Heart left ventricle (tissue), 16 donors: Measurements from ENCODE around the gene DNAJC3. TPM values are rescaled to one million over a fixed set of nuclear protein-coding genes. Genes with fewer than 3 reads are reported as not detected.

Experiments used
- ATAC-seq, 4 donors: fragments of 200-7000 bp; cut with Tn5 transposase; one replicate each; pipeline ENCODE4 v1.9.1; 2020 to 2022; ENCODE audit warnings: moderate library complexity in 4 of 4, mild to moderate bottlenecking in 3 of 4, moderate number of reproducible peaks in 1 of 4
- DNase-seq, 5 donors: peaks; one replicate each; pipeline ENCODE4 v3.0.0-alpha.2; 2020
- H3K27ac ChIP-seq, 12 donors: fragments of 200-600 bp; sonication (generic) in 4 of 12; one replicate each; pipeline versions ENCODE4 v1.5.0 to v1.8.0; 2016 to 2022; ENCODE audit warnings: mild to moderate bottlenecking in 2 of 12
- H3K27me3 ChIP-seq, 9 donors: fragments of 200-600 bp; sonication (generic) in 2 of 9; one replicate each; pipeline versions ENCODE4 v1.5.1 to v1.8.0; 2016 to 2022; ENCODE audit warnings: mild to moderate bottlenecking in 3 of 9
- H3K36me3 ChIP-seq, 9 donors: fragments of 200-600 bp; sonication (generic) in 2 of 9; one replicate each; pipeline versions ENCODE4 v1.5.0 to v1.8.0; 2018 to 2022; ENCODE audit warnings: mild to moderate bottlenecking in 2 of 9
- H3K4me1 ChIP-seq, 12 donors: fragments of 200-600 bp; sonication (generic) in 4 of 12; one replicate each; pipeline versions ENCODE4 v1.5.0 to v1.8.0; 2016 to 2022; ENCODE audit warnings: mild to moderate bottlenecking in 3 of 12
- H3K4me3 ChIP-seq, 12 donors: fragments of 200-600 bp; sonication (generic) in 4 of 12; one replicate each; pipeline versions ENCODE4 v1.5.0 to v1.8.0; 2017 to 2022; ENCODE audit warnings: mild to moderate bottlenecking in 9 of 12, moderate library complexity in 4 of 12
- H3K9me3 ChIP-seq, 12 donors: fragments of 200-600 bp; sonication (generic) in 4 of 12; one replicate each; pipeline versions ENCODE4 v1.5.0 to v1.8.0; 2016 to 2022; ENCODE audit warnings: mild to moderate bottlenecking in 1 of 12
- POLR2A ChIP-seq, 2 donors: fragments of 450-650 bp; IDR thresholded peaks; one replicate each; pipeline ENCODE4 v1.6.1; 2017; ENCODE audit warnings: antibody characterized with exemption in 2 of 2, mild to moderate bottlenecking in 2 of 2, moderate library complexity in 2 of 2
- WGBS, 4 donors: extraction: QIAGEN DNeasy Blood & Tissue Kit in 2 of 4; methylation state at CpG; one replicate each; pipeline versions ENCODE4 v1.1.5 to v1.1.7; 2013 to 2018; 5-methylcytosine and 5-hydroxymethylcytosine counted together
- intact Hi-C, 10 donors: fragments of 100-400 bp; cut with DNase I; formaldehyde crosslinking; loops; one replicate each; pipeline versions ENCODE4 v1.11.1 to v1.14.2; 2022
- polyA plus RNA-seq, 2 donors: library from polyadenylated mRNA; stranded (reverse); fragments of 200-250 nt; gene quantifications; one replicate each; pipeline ENCODE4 v1.2.3, GENCODE V29; 2013
- total RNA-seq, 9 donors: library from RNA; depleted of rRNA in 2 of 9; stranded (reverse); fragments of >200 nt in 2 of 9; fragmentation: NEBNext Ultra II Directional in 3 of 9; extraction: Animal tissue kit (Norgen Biotek cat#: 25700) in 3 of 9; gene quantifications; one replicate each; pipeline versions ENCODE4 v1.1.0 to v1.2.4, GENCODE V29; 2016 to 2023
- TF ChIP-seq, protein P1 (sequence below), 12 donors: fragments of 200-600 bp; sonication (generic) in 4 of 12; IDR thresholded peaks; one replicate each; pipeline versions ENCODE4 v1.5.0 to v1.8.0; 2018 to 2022; ENCODE audit warnings: antibody characterized with exemption in 12 of 12, mild to moderate bottlenecking in 5 of 12
- donor health status: ischemic (EF 13 %, LVEDD 7.1; RV severe dilation, severe dysfunction).
- donor health status: healthy with polysubstance abuse.
- donor health status: DM: no; HTN: yes; CAD: no.
- donor health status: DM: no; HTN: no; CAD: no.
- donor health status: ischemic (EF 25% LVEDD 6.9; RV normal size, moderate dysfunction).
- donor health status: ischemic (EF 25% LVEDD 5.7; RV mildly dilated, moderate dysfunction).
- donor health status: healthy.
- donor health status: DM: yes; HTN: yes; CAD: no.
- donor health status: ischemic (EF 35%, LVEDD 5.7; RV mildly dilated, moderate dysfunction).
- donor health status: nonischemic (EF 11% LVEDD 7.7; RV severe dilation, severe dysfunction).
- donor health status: DM: yes; HTN: yes; CAD: no.
- donor health status: PGD.
- donor health status: ischemic (EF 29% LVEDD 5.4; RV normal size, mild dysfunction).
- donor health status: nonischemic (EF 23%, LVEDD 6.1; RV moderate dilation, normal function).

The DNAJC3 gene
- total and polyA plus RNA-seq, 11 donors: 8.7 to 43.9 (median 33.7) TPM

DNA sequence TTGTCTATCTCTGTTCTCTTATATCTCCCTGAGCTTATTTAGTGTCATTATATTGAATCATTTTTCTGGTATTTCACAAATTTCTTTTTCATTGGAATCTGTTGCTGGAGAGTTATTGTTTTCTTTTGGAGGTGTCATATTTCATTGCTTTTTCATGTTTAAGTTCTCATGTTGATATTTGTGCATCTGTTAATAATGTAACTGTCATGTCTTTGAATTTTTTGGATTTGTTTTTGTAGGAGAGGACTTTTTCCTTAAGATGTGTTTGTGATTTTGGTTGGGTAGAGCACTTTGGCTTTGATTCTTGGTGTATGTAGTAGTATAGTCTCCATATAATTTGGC, 64.0 kb downstream of the DNAJC3 start:
- TF ChIP-seq, protein P1, sequence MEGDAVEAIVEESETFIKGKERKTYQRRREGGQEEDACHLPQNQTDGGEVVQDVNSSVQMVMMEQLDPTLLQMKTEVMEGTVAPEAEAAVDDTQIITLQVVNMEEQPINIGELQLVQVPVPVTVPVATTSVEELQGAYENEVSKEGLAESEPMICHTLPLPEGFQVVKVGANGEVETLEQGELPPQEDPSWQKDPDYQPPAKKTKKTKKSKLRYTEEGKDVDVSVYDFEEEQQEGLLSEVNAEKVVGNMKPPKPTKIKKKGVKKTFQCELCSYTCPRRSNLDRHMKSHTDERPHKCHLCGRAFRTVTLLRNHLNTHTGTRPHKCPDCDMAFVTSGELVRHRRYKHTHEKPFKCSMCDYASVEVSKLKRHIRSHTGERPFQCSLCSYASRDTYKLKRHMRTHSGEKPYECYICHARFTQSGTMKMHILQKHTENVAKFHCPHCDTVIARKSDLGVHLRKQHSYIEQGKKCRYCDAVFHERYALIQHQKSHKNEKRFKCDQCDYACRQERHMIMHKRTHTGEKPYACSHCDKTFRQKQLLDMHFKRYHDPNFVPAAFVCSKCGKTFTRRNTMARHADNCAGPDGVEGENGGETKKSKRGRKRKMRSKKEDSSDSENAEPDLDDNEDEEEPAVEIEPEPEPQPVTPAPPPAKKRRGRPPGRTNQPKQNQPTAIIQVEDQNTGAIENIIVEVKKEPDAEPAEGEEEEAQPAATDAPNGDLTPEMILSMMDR (IDR thresholded peaks at IDR 0.05): no peak
- no peak for TF ChIP-seq POLR2A (IDR thresholded peaks at IDR 0.05)
- Histone ChIP-seq H3K27me3 (no peaks in the 10 kb centered on the region), H3K27ac (no peak overlapping the region), H3K4me1 (peaks cover 0 to 16% (median under 1%) of the 10 kb centered on the region in 12 donors), H3K36me3 (no peaks in the 10 kb centered on the region), H3K9me3 (peaks cover 0 to 8% (median 0%) of the 10 kb centered on the region in 12 donors), H3K4me3 (no peak overlapping the region)
- ATAC-seq: no peak
- no peak for DNase-seq
- intact Hi-C loops: no loop called here

DNA sequence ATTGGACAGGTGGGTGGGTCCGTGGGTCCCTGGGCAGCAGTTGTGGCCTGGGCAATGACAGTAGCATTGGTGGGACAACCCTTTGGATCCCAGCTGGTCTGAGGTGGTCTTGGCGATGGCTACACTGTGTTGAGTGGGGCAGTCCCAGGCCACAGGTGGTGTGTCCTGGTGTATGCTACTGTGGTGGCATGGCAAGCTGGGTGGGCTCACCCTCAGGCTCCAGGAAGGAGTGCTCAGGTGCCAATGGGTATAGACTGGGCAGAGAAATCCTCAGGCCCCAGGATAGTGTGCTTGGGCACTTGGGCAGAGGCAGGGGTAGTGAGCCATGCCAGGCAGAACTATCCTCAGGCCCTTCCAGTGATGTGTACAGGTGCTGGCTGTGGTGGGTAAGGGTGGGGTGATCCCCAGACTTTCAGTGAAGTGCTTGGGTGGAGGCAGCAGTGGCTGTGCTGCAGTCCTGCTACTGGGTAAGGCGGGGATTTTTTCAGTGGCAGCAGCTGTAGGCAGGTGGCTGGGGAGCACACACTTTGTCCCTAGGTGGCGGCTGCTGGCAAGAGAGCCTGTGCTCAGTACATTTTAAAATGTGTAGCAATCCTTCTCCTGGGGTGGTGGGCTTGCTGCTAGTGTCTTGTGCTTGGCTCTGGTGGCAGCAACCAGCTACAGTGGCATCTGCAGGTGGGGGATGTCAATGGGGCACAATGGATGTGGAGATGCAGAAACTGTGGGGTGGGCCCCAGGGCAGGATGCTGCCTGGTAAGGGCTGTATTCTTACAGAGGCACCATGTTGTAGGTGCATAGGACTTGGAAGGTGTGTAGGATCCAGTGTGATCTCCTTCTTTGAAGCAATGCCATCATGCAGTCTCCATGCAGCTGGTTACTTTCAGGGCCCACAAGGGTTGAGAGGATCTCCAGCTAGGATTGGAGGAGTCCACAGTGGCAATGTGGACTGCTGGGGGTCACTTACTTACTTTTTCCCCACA, 64.9 kb downstream of the DNAJC3 start:
- Histone ChIP-seq H3K4me1 (peaks cover 0 to 19% (median 2%) of the 10 kb centered on the region in 12 donors), H3K27ac (no peak overlapping the region), H3K9me3 (peaks cover 0 to 8% (median 0%) of the 10 kb centered on the region in 12 donors), H3K4me3 (no peak overlapping the region), H3K36me3 (no peaks in the 10 kb centered on the region), H3K27me3 (no peaks in the 10 kb centered on the region)
- DNase-seq: no peak
- ATAC-seq: peak in 3 of 4 donors; percentile 14 to 38 (median 16)
- TF ChIP-seq, protein P1 (IDR thresholded peaks at IDR 0.05): no peak
- no peak for TF ChIP-seq POLR2A (IDR thresholded peaks at IDR 0.05)
- intact Hi-C loops: no loop called here
- WGBS, 4 donors: 95 to 100% (median 97%) methylated on average over 1 to 4 of the region's 4 CpGs

DNA sequence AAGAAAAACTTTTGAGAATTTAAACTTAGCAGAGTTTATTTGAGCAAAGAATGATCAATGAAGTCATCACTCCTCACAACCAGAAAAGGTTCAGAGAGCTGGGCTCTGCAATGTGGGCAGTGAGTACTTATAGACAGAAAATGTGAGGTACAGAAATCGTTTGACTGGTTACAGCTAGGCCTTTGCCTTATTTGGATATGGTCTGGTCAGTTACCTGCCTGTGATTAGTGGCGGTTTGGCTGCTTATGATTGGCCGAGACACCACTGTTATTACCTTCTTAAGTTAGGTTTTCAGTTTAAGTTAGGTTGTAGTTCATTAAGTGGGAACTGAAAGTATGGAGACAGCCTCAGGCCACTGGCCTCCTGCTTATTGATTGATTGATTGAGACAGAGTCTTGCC, 66.3 kb downstream of the DNAJC3 start:
- H3K4me3 ChIP-seq: no peak overlapping the region
- DNase-seq: no peak
- H3K36me3 ChIP-seq: no peaks in the 10 kb centered on the region
- H3K9me3 ChIP-seq: peaks cover 0 to 8% (median 0%) of the 10 kb centered on the region in 12 donors
- no peak for TF ChIP-seq POLR2A (IDR thresholded peaks at IDR 0.05)
- TF ChIP-seq, protein P1 (IDR thresholded peaks at IDR 0.05): no peak
- H3K27ac ChIP-seq: no peak overlapping the region
- no peaks in the 10 kb centered on the region for H3K27me3 ChIP-seq
- no peak for ATAC-seq
- peaks cover 0 to 25% (median 2%) of the 10 kb centered on the region in 12 donors for H3K4me1 ChIP-seq
- intact Hi-C loops: no loop called here
- 84 to 94% (median 90%) methylated on average over 3 of the region's 3 CpGs for WGBS, 4 donors

DNA sequence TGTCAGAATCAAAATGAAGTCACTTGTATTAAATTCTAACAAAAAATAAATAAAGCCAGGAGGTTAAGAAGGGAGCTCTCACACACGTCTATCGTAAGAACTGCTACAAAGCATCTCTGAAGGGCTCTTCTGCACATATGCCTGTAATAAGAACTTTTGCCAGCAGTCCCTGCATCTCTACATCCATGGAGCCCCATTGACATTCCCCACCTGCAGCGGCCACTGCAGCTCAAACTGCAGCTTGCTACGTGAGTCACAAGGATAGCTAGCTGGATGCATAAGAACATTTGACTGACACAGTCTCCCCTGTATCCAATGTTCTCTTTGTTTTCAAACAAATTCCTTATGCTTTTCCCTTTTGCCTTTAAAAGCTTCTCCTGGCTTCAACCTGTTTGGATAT, 68.3 kb downstream of the DNAJC3 start:
- TF ChIP-seq POLR2A (IDR thresholded peaks at IDR 0.05): no peak
- TF ChIP-seq, protein P1 (IDR thresholded peaks at IDR 0.05): no peak
- Histone ChIP-seq H3K27ac (no peak overlapping the region), H3K4me3 (no peak overlapping the region), H3K4me1 (peaks cover 0 to 31% (median 2%) of the 10 kb centered on the region in 12 donors), H3K9me3 (peaks cover 0 to 4% (median 0%) of the 10 kb centered on the region in 12 donors), H3K27me3 (no peaks in the 10 kb centered on the region), H3K36me3 (no peaks in the 10 kb centered on the region)
- ATAC-seq (no peak), DNase-seq (no peak)
- WGBS, 4 donors: 84 to 88% (median 86%) methylated on average over 4 of the region's 4 CpGs
- intact Hi-C loops: no loop called here
